ENCODE measurements around the gene KLK1. TPM values are rescaled to one million over a fixed set of nuclear protein-coding genes. Genes with fewer than 3 reads are reported as not detected.
"Not testable (repeated sequence)": the region's sequence is repeated elsewhere in the genome, so short reads cannot be mapped to it uniquely, and the experiment has no call there.

KLK1 gene
- total and polyA plus RNA-seq, 7 donors: 0.08 to 0.48 (median 0.33) TPM; not detected in 3

- Histone ChIP-seq H3K4me3 (no peak overlapping the region), H3K27ac (no peak overlapping the region), H3K36me3 (ENCODE audit: insufficient read depth in 1 of 2, low read depth in 1 of 2) (no peaks in the 10 kb centered on the region), H3K9me3 (no peaks in the 10 kb centered on the region), H3K27me3 (ENCODE audit: insufficient read depth in 3 of 3, low read length in 2 of 3) (peaks cover 0 to 27% (median 7%) of the 10 kb centered on the region in 3 donors), H3K4me1 (no peaks in the 10 kb centered on the region)
- 55 to 65% (median 65%) methylated on average over 3 of the region's 3 CpGs for WGBS, 3 donors
- DNase-seq: no peak
- ATAC-seq: no peak
- TF ChIP-seq, protein P1, sequence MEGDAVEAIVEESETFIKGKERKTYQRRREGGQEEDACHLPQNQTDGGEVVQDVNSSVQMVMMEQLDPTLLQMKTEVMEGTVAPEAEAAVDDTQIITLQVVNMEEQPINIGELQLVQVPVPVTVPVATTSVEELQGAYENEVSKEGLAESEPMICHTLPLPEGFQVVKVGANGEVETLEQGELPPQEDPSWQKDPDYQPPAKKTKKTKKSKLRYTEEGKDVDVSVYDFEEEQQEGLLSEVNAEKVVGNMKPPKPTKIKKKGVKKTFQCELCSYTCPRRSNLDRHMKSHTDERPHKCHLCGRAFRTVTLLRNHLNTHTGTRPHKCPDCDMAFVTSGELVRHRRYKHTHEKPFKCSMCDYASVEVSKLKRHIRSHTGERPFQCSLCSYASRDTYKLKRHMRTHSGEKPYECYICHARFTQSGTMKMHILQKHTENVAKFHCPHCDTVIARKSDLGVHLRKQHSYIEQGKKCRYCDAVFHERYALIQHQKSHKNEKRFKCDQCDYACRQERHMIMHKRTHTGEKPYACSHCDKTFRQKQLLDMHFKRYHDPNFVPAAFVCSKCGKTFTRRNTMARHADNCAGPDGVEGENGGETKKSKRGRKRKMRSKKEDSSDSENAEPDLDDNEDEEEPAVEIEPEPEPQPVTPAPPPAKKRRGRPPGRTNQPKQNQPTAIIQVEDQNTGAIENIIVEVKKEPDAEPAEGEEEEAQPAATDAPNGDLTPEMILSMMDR (IDR thresholded peaks at IDR 0.05): no peak
- intact Hi-C loops (cut with DNase I): loop anchor here in 1 of 2 donors (10.0 kb wide), 1 partner anchor 292 kb away; the partner anchor contains the start of gene CTU1
These were observed 11.1 kb downstream of the KLK1 start for GRCh38 chr19:50812474-50812873.

DNA sequence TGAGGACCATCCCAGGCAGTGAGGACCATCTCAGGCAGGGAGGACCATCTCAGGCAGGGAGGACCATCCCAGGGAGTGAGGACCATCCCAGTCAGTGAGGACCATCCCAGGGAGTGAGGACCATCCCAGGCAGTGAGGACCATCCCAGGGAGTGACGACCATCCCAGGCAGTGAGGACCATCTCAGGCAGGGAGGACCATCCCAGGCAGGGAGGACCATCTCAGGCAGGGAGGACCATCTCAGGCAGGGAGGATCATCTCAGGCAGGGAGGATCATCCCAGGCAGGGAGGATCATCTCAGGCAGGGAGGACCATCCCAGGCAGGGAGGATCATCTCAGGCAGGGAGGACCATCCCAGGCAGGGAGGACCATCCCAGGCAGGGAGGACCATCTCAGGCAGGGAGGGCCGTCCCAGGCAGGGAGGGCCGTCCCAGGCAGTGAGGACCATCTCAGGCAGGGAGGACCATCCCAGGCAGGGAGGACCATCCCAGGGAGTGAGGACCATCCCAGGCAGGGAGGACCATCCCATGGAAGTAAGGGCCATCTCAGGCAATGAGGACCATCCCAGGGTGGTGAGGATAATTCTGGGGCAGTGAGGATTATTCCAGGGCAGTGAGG, 11.9 kb downstream of the KLK1 start:
- not testable (repeated sequence) for H3K27ac ChIP-seq; H3K9me3 ChIP-seq; H3K4me3 ChIP-seq; ATAC-seq; H3K36me3 ChIP-seq (ENCODE audit: insufficient read depth in 1 of 2, low read depth in 1 of 2); DNase-seq; H3K4me1 ChIP-seq
- peaks cover 0 to 19% (median 5%) of the 10 kb centered on the region in 3 donors for H3K27me3 ChIP-seq (ENCODE audit: insufficient read depth in 3 of 3, low read length in 2 of 3)
- intact Hi-C loops (cut with DNase I): loop anchor here in 1 of 2 donors (10.0 kb wide), 1 partner anchor 293 kb away; the partner anchor contains the start of gene CTU1
- 66 to 76% (median 70%) methylated on average over 3 of the region's 3 CpGs for whole genome bisulfite sequencing, 3 donors

GRCh38 chr19:50808856-50809255, 14.7 kb downstream of the KLK1 start:
- H3K9me3 ChIP-seq: no peaks in the 10 kb centered on the region
- peaks cover 3% of the 10 kb centered on the region for H3K4me1 ChIP-seq
- no peaks in the 10 kb centered on the region for H3K36me3 ChIP-seq (ENCODE audit: insufficient read depth in 1 of 2, low read depth in 1 of 2)
- ATAC-seq (no peak), DNase-seq (no peak)
- intact Hi-C loops (cut with DNase I): no loop called here
- 58 to 73% (median 62%) methylated on average over 1 of the region's 1 CpG for WGBS, 3 donors
- H3K27me3 ChIP-seq (ENCODE audit: insufficient read depth in 3 of 3, low read length in 2 of 3): no peaks in the 10 kb centered on the region
- no peak overlapping the region for H3K27ac ChIP-seq
- TF ChIP-seq, protein P1 (IDR thresholded peaks at IDR 0.05): no peak
- no peak overlapping the region for H3K4me3 ChIP-seq

DNA sequence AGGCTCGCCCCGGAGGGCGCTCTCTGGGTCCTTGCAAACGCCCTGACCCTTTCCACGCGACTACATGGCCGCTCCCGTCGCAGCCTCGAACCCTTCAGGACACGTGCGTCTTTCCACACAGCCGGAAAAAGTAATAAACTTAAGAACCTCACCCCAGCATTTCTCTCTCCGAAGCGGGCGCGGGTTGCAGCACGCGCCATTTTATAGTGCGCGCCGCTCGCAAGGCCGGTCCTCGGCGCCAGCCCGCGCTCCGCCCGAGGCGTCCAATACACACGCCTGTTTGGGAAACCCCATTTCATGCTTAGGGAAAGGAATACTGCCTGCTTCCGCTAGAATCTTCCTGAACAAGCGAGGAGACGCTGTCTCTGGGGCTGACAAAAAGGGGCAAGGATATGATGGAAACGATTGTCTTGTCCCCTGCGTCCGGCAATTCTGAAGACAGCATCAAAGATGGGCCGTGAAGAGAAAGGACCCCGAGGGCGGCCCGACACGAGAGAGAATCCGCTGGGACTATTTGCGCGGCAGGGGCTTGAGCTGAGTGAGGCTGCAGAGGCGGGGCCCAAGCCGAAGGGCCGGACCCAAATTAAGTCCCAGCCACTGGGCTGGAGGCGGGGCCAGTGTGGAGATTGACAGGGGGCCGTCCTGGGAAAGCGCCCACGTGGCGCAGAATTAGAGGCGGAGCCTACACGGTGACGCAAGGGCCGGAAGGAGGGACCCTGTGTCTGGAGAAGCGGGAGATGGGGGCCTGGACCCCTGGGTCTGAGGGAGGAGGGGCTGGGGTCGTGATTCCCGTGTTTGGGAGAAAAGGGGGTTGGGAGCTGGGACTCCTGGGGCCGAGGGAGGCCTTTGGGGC, 18.9 kb downstream of the KLK1 start:
- Histone ChIP-seq H3K27me3 (ENCODE audit: insufficient read depth in 3 of 3, low read length in 2 of 3) (no peaks in the 10 kb centered on the region), H3K36me3 (ENCODE audit: insufficient read depth in 1 of 2, low read depth in 1 of 2) (peaks cover 0 to 24% of the 10 kb centered on the region in 2 donors), H3K27ac (peak overlapping the region; percentile 94), H3K9me3 (no peaks in the 10 kb centered on the region), H3K4me3 (peak overlapping the region; percentile 98), H3K4me1 (peaks cover 17% of the 10 kb centered on the region)
- TF ChIP-seq, protein P1 (IDR thresholded peaks at IDR 0.05): no peak
- DNase-seq: peak; percentile 99
- WGBS, 3 donors: 0% methylated on average over 62 of the region's 62 CpGs
- intact Hi-C loops (cut with DNase I): no loop called here
- ATAC-seq: peak; percentile 99 to 100 (median 100)

All from psoas muscle (tissue), 8 donors.